ENCODE results near the gene ASGR1.

The ASGR1 gene

GRCh38 chr17:7218166-7218565 lies 39.0 kb upstream of the ASGR1 start:
- Histone ChIP-seq H3K9me3 (ENCODE audit: control insufficient read depth, insufficient read depth, low read depth, low read length) (no peaks in the 10 kb centered on the region), H3K27ac (ENCODE audit: extremely low read depth, low read depth, low read length) (no peak overlapping the region), H3K4me3 (ENCODE audit: low read depth, low read length) (no peak overlapping the region), H3K4me1 (ENCODE audit: control insufficient read depth, insufficient read depth, low read length) (peaks cover 11% of the 10 kb centered on the region), H3K36me3 (ENCODE audit: control insufficient read depth in 2 of 2, insufficient read depth in 1 of 2, low read length in 2 of 2) (peaks cover under 1 to 23% of the 10 kb centered on the region in 2 experiments; a peak in 2 of 3 replicates)
- ChIA-PET POLR2A (interaction anchor here (9.8 kb wide), 1 partner anchor 18 kb away, joined by 284 read pairs; the partner anchor contains the start of genes DVL2, GABARAP and PHF23), CTCF (interaction anchor here (0.5 to 4.2 kb wide), 3 partner anchors 12 to 172 kb away, joined by 3 to 34 read pairs (median 4); no protein-coding TSS in a partner anchor)
- no peak for TF ChIP-seq TCF7L2 (IDR thresholded peaks at IDR 0.05; ENCODE audit: borderline replicate concordance, low read depth, low read length)
- no peak for TF ChIP-seq ZNF37A (tag by site-specific recombination; IDR thresholded peaks at IDR 0.05)
- no peak for TF ChIP-seq ZFHX2 (tag by site-specific recombination; conservative IDR thresholded peaks at IDR 0.05)
- TF ChIP-seq ZNF561 (tag by site-specific recombination; IDR thresholded peaks at IDR 0.05; ENCODE audit: borderline replicate concordance), result 0 out of 2 replicates have a peak, but pooled peaks have one; percentile 36

DNA sequence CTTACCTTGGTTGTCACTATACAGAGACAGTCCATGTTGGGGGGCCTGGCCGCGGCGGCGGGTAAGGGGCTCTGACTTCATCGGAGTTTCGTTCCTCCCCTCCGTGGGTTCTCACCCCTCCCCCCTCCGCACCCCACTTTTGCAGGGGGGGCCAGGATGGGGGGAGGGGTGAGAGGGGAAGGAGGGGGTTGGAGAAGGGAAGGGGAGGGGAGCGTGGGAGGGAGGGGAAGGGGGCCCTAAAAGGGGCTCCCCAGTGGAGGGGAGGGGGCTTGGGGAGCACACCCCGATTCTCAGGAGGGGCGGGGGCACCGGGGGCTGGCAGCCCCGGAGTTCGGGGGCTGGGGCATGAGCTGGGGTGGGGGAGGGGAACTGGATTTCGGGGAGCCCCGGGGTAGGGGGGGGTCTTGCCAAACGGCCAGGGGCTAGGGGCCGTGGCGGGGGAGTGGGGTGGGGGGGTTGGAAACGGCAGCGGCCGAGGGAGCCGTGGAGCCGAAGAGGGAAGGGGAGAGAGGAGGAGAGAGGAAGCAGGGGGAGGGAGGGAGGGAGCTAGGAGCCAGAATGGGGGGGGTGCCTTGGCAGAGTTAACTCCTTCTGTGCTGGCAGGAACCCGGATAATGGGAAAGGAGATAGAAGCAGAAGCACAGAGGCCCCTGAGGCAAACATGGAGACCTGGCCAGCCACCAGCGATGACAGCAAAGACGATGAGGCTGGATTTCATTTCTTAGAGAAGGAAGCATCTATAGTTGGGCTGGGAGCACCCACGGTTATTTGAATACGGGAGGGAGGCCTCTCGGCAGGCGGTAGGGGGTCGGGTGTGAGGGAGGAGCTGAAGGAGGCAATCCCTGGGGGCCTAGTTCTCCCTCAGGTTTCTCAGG lies 38.2 kb upstream of the ASGR1 start:
- Histone ChIP-seq H3K9me3 (ENCODE audit: control insufficient read depth, insufficient read depth, low read depth, low read length) (no peaks in the 10 kb centered on the region), H3K36me3 (ENCODE audit: control insufficient read depth in 2 of 2, insufficient read depth in 1 of 2, low read length in 2 of 2) (peaks cover 0 to 15% of the 10 kb centered on the region in 2 experiments; a peak in 1 of 3 replicates), H3K4me3 (ENCODE audit: low read depth, low read length) (peak overlapping the region; percentile 9), H3K4me1 (ENCODE audit: control insufficient read depth, insufficient read depth, low read length) (peaks cover 11% of the 10 kb centered on the region), H3K27ac (ENCODE audit: extremely low read depth, low read depth, low read length) (no peak overlapping the region)
- CTCF ChIA-PET, result no interaction called here
- POLR2A ChIA-PET, result interaction anchor here (0.5 to 9.8 kb wide), 2 partner anchors 19 to 196 kb away, joined by 5 to 284 read pairs; partner anchors contain the start of genes DVL2, GABARAP and PHF23
- TF ChIP-seq, protein P1, sequence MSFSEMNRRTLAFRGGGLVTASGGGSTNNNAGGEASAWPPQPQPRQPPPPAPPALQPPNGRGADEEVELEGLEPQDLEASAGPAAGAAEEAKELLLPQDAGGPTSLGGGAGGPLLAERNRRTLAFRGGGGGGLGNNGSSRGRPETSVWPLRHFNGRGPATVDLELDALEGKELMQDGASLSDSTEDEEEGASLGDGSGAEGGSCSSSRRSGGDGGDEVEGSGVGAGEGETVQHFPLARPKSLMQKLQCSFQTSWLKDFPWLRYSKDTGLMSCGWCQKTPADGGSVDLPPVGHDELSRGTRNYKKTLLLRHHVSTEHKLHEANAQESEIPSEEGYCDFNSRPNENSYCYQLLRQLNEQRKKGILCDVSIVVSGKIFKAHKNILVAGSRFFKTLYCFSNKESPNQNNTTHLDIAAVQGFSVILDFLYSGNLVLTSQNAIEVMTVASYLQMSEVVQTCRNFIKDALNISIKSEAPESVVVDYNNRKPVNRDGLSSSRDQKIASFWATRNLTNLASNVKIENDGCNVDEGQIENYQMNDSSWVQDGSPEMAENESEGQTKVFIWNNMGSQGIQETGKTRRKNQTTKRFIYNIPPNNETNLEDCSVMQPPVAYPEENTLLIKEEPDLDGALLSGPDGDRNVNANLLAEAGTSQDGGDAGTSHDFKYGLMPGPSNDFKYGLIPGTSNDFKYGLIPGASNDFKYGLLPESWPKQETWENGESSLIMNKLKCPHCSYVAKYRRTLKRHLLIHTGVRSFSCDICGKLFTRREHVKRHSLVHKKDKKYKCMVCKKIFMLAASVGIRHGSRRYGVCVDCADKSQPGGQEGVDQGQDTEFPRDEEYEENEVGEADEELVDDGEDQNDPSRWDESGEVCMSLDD (tag by site-specific recombination; IDR thresholded peaks at IDR 0.05), result peak; percentile 90
- TF ChIP-seq ZNF529 (tag by site-specific recombination; IDR thresholded peaks at IDR 0.05; ENCODE audit: insufficient replicate concordance), result no peak
- peak; percentile 50; the same call in 1 of the 2 replicates for TF ChIP-seq ZNF335 (tag by site-specific recombination; conservative IDR thresholded peaks at IDR 0.05)
- peak; percentile 54; the same call in 1 of the 2 replicates for TF ChIP-seq WT1 (tag by site-specific recombination; IDR thresholded peaks at IDR 0.05)
- TF ChIP-seq SP3 (tag by site-specific recombination; IDR thresholded peaks at IDR 0.05), result peak; percentile 60
- TF ChIP-seq SALL2 (tag by site-specific recombination; IDR thresholded peaks at IDR 0.05; ENCODE audit: borderline replicate concordance), result no peak
- TF ChIP-seq PRDM1 (tag by site-specific recombination; IDR thresholded peaks at IDR 0.05), result 0 out of 2 replicates have a peak, but pooled peaks have one; percentile 11
- TF ChIP-seq ZBTB8A (tag by site-specific recombination; IDR thresholded peaks at IDR 0.05), result 0 out of 2 replicates have a peak, but pooled peaks have one; percentile 17
- TF ChIP-seq ZNF548 (tag by site-specific recombination; IDR thresholded peaks at IDR 0.05), result no peak
- TF ChIP-seq ZBTB7A (tag by site-specific recombination; IDR thresholded peaks at IDR 0.05; ENCODE audit: low read depth), result peak; percentile 53; the same call in 1 of the 2 replicates
- 0 out of 2 replicates have a peak, but pooled peaks have one; percentile 7 for TF ChIP-seq ZNF433 (tag by site-specific recombination; IDR thresholded peaks at IDR 0.05; ENCODE audit: low read depth)
- TF ChIP-seq, protein P2, sequence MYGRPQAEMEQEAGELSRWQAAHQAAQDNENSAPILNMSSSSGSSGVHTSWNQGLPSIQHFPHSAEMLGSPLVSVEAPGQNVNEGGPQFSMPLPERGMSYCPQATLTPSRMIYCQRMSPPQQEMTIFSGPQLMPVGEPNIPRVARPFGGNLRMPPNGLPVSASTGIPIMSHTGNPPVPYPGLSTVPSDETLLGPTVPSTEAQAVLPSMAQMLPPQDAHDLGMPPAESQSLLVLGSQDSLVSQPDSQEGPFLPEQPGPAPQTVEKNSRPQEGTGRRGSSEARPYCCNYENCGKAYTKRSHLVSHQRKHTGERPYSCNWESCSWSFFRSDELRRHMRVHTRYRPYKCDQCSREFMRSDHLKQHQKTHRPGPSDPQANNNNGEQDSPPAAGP (tag by site-specific recombination; IDR thresholded peaks at IDR 0.05), result peak; percentile 60; the same call in 1 of the 2 replicates
- no peak for TF ChIP-seq ZSCAN5A (tag by site-specific recombination; IDR thresholded peaks at IDR 0.05)
- no peak for TF ChIP-seq ZNF704 (tag by site-specific recombination; IDR thresholded peaks at IDR 0.05)
- peak; percentile 53; the same call in 1 of the 2 replicates for TF ChIP-seq ZBTB17 (tag by site-specific recombination; IDR thresholded peaks at IDR 0.05)
- TF ChIP-seq FEZF1 (tag by site-specific recombination; IDR thresholded peaks at IDR 0.05), result no peak
- no peak for TF ChIP-seq ZNF664 (tag by site-specific recombination; IDR thresholded peaks at IDR 0.05)
- 0 out of 2 replicates have a peak, but pooled peaks have one; percentile 38 for TF ChIP-seq ZSCAN18 (tag by site-specific recombination; IDR thresholded peaks at IDR 0.05)
- TF ChIP-seq ZNF48 (tag by site-specific recombination; IDR thresholded peaks at IDR 0.05), result no peak

Measured in HEK293 (cell line).